Eye (tissue), 1 donor: Measurements from ENCODE around the gene FNIP2.
"Not testable (repeated sequence)": the region's sequence is repeated elsewhere in the genome, so short reads cannot be mapped to it uniquely, and the experiment has no call there.

Source experiments
- DNase-seq: peaks from one replicate; pipeline ENCODE4 v3.0.0-alpha.2; 2015

FNIP2 gene

GRCh38 chr4:158875455-158875854 lies 106.6 kb downstream of the FNIP2 start:
- DNase-seq: no peak

- DNase-seq: no peak
These were observed 108.2 kb downstream of the FNIP2 start for GRCh38 chr4:158877069-158877468.

DNA sequence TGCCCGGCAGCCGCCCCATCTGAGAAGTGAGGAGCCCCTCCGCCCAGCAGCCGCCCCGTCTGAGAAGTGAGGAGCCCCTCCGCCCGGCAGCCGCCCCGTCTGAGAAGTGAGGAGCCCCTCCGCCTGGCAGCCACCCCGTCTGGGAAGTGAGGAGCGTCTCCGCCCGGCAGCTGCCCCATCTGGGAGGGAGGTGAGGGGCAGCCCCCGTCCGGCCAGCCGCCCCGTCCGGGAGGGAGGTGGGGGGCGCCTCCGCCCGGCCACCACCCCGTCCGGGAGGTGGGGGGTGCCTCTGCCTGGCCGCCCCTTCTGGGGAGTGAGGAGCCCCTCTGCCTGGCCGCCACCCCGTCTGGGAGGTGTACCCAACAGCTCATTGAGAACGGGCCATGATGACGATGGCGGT lies 113.3 kb downstream of the FNIP2 start:
- DNase-seq: not testable (repeated sequence)

DNA sequence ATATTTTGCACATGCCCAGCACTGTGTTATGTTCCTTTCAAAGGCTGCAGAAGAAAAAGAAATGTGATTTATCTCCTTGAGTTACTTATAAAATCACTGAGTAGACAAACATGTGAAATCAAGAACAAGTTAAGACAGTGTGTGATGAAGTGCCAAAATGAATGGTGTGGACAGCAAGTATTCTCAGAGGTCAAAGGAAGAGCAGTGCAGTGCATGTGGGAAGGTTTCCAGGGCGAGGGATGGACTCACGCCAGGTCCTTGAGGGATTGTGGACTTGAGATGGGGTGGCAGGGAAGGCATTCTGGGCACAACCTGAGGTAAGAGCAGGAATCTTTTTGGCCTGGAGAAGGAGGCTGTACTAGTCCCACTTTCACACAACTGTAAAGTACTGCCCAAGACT lies 115.5 kb downstream of the FNIP2 start:
- no peak for DNase-seq

DNA sequence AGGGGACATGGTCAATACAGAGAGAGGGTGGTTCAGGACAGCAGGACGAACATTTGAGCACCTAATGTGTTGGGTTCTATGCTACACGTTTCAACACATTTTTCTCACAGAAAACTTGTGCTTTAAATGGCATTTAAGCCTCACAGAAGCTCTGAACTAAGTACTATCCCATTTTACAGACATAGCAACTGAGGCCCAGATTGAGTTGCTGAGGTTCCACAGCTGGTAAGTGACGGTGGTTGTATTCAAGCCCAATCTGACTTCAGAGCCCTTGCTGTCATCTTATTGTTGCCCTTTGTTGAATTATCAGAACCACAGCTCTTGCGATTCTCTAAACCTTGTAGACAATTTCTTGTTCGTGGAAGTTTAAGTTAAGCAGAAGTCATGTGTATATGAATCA lies 116.7 kb downstream of the FNIP2 start:
- DNase-seq: no peak

DNA sequence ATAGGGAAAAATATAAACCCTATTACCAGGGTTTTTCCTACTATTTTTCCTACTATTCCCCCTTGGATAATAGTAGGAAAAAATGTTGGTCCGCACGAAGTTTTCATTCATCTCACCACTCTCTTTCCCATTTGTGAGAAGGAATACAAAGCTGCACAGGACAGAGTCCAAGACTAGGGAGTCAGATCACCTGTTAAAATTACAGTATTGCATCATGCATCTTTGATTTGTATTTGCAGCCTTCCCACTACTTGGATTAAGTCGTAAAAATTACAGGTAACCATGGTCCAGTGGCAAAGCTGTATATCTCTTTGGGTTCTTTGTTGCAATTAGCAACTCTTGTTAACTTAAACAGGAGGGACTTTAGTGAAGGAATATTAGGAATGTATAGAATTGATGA lies 121.5 kb downstream of the FNIP2 start:
- no peak for DNase-seq

GRCh38 chr4:158891256-158891655 lies 122.4 kb downstream of the FNIP2 start:
- DNase-seq: no peak

- no peak for DNase-seq
These were observed 126.0 kb downstream of the FNIP2 start for GRCh38 chr4:158894826-158895225.

DNA sequence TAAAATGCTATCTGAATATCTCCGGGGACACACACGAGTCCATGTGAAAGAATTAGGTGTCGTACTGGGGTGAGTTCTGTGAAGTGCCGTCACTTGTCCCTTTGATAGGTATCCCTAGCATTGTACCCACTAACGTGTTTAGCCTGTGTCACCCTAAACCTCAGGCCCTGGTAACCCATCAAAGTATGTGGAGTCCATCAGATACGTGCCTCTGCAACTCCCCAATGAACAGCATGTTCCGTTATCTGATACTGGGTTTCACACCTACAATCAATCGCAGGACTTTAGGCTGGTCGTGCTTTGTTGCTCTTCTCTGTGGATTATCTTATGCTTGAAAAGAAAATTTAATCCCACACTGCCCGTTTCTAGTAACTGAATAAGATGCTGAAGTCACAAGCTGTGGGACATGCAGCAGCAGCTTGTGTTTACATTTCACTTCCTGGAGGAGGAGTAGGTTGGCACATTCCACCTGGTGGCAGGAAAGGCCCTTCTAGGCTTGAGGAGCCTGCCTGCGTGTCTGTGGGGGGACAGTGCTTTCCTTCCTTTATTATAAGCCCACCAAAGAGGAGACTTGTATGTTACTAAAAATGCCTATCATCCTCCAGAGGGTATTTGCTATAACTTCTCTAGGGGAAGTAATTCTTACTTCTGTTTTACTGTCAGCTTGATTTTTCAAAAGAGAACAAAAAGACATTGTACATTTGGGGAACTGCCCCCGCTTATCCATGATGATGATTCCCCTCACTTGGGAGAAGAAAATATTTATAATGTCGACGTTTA lies 127.2 kb downstream of the FNIP2 start:
- DNase-seq: no peak

DNA sequence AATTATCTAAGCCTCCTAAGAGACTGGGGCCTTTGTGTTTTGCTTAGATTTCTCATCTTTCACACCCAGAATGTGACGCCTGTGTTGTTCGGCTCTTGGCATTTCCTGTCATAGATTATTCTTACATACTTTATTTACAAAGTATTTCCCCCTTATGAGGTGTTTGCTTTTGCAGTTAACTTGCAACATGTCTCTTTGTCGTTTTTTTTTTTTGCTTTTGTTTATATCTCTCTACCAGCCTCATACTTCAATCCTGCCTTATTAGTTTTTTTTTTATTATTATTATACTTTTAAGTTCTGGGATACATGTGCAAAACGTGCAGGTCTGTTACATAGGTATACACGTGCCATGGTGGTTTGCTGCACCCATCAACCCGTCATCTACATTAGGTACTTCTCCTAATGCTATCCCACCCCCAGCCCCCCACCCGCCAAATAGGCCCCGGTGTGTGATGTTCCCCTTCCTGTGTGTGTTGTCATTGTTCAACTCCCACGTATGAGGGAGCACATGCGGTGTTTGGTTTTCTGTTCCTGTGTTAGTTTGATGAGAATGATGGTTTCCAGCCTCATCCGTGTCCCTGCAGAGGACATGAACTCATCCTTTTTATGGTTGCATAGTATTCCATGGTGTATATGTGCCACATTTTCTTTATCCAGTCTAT lies 127.9 kb downstream of the FNIP2 start:
- DNase-seq: not testable (repeated sequence)

DNA sequence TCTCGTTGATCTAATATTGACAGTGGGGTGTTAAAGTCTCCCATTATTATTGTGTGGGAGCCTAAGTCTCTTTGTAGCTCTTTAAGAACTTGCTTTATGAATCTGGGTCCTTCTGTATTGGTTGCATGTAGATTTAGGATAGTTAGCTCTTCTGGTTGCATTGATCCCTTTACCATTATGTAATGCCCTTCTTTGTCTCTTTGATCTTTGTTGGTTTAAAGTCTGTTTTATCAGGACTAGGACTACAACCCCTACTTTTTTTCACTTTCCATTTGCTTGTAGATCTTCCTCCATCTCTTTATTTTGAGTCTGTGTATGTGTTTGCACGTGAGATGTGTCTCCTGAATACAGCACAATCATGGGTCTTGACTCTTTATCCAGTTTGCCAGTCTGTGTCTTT lies 131.6 kb downstream of the FNIP2 start:
- DNase-seq: not testable (repeated sequence)

- not testable (repeated sequence) for DNase-seq
These were observed 133.7 kb downstream of the FNIP2 start for GRCh38 chr4:158902280-158903078.

DNA sequence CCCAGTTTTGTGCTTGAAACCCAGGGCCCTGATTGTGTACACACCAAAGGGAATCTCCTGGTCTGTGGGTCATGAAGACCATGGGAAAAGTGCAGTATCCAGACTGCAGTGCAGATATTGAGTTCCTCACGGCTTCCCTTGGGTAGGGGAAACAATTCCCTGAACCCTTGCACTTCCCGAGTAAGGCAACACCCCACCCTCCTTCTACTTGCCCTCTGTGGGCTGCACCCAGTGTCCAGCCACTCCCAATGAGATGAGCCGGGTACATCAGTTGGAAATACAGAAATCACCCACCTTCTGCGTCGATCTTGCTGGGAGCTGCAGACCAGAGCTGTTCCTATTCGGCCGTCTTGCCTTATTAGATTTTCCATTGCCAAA lies 134.2 kb downstream of the FNIP2 start:
- DNase-seq: no peak

DNA sequence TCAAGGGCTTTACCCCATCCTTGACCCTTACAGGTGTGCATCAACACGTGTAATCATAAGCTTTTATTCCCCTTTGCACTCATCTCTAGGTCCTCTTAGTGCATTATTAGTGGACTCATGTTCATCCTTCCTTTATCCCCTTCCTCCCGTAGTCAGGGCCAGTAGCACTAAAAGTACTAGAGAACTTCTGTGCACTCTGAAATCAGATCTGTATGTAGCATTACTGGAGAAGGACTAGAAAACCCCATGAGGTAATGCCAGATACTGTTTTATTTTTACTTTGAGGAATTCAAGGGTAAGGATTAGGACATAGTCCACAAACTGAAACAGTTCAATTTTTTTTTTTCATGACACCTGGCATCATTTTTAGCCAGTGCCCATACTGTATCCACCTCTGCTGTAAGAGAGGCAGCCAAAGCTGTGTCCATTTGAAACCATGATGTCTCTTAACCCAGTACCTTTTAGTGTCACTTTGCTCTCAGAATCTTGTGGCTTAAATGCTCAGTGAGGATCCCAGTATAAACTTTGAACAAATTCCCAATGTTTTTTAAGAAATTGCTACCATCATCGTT lies 134.7 kb downstream of the FNIP2 start:
- DNase-seq: no peak

DNA sequence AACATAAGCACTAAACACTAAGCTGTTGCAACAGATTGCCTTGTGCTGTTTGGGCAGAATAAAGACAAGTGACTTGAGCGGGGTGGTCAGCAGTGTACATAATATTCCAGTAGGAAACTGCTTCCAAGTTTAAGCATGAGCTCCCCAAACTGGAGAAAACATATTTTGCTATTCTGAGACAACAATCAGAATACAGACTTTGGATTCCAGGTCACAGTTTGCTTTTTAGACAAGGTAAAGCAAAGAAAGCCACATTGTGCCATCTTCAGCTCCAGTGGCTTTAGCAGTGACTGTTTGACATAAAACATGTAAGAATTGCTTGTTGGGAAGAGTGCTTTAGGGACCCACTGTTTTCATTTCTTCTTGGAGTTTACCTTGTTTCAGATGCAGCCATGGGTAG lies 136.0 kb downstream of the FNIP2 start:
- DNase-seq: no peak

DNA sequence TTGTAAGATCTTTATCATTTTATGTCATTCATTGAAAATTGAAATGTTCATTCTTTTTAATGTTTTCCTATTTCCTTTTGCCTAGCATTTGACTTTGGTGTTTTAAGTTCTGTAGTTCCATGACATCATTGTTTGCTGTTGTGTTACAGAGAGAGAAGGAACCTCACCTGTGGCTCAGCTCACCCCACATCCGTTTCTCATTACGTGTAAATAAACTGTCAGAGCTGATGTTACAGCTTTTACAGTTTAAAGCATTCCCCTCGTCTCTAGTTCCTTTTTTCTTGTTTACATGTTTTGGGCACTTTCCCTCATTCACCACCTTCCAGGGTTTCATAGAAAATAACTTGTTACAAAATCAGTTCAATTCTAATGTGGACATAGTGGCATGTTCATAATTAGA lies 137.2 kb downstream of the FNIP2 start:
- DNase-seq: no peak

GRCh38 chr4:158912390-158912789 lies 143.6 kb downstream of the FNIP2 start:
- no peak for DNase-seq

GRCh38 chr4:158912806-158913205 lies 144.0 kb downstream of the FNIP2 start:
- DNase-seq: peak; percentile 30

GRCh38 chr4:158913766-158914165 lies 144.9 kb downstream of the FNIP2 start:
- DNase-seq: no peak

GRCh38 chr4:158914218-158914617 lies 145.4 kb downstream of the FNIP2 start:
- no peak for DNase-seq

- DNase-seq: no peak
These were observed 146.9 kb downstream of the FNIP2 start for GRCh38 chr4:158915683-158916241.

DNA sequence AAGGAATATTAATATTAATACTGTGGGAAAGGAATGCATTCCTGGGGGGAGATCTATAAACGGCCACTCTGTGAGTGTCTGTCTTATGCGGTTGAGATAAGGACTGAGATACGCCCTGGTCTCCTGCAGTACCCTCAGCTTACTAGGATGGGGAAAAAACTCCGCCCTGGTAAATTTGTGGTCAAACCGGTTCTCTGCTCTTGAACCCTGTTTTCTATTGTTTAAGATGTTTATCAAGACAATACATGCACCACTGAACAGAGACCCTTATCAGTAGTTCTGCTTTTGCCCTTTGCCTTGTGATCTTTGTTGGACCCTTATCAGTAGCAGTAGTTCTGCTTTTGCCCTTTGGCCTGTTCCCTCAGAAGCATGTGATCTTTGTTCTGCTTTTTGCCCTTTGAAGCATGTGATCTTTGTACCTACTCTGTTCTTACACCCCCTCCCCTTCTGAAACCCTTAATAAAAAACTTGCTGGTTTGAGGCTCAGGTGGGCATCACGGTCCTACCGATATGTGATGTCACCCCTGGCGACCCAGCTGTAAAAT lies 151.7 kb downstream of the FNIP2 start:
- not testable (repeated sequence) for DNase-seq

GRCh38 chr4:158927774-158928173 lies 158.9 kb downstream of the FNIP2 start:
- not testable (repeated sequence) for DNase-seq
